Stimulated activated CD8-positive, alpha-beta memory T cell treated with anti-CD3 and anti-CD28 coated beads, Interleukin-12 subunit alpha, Interleukin-12 subunit beta, amount 100 ng/mL, for 24 hours (primary cell): ENCODE measurements around the gene FRAT2.
"Not testable (repeated sequence)": the region's sequence is repeated elsewhere in the genome, so short reads cannot be mapped to it uniquely, and the experiment has no call there.

ENCODE experiments used
- DNase-seq: peaks from one replicate; pipeline ENCODE4 v3.0.0-alpha.2; 2020; ENCODE audit errors: extremely low read depth

FRAT2 gene

GRCh38 chr10:97356318-97356914 is 21.9 kb upstream of the FRAT2 start:
- DNase-seq = no peak

GRCh38 chr10:97355571-97355975 is 21.0 kb upstream of the FRAT2 start:
- no peak for DNase-seq

DNA sequence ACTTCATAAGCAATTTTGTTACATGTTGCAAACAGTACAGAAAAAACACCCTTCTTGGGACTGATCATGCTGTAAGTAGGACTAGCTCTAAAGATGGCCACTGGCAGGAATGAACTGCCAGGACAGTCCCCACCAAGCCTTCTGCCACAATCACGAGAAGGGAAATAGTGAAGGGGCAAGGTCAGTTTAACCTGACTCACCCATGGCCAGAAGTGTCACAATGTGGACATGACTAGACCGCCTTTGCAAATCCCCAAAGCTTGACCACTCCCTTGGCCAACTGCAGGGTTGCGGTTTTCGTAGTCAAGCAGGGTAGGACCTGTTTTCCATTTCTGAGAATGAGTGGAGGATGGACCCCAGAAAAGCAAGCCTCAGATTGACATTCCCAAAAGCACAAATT is 19.4 kb upstream of the FRAT2 start:
- no peak for DNase-seq

DNA sequence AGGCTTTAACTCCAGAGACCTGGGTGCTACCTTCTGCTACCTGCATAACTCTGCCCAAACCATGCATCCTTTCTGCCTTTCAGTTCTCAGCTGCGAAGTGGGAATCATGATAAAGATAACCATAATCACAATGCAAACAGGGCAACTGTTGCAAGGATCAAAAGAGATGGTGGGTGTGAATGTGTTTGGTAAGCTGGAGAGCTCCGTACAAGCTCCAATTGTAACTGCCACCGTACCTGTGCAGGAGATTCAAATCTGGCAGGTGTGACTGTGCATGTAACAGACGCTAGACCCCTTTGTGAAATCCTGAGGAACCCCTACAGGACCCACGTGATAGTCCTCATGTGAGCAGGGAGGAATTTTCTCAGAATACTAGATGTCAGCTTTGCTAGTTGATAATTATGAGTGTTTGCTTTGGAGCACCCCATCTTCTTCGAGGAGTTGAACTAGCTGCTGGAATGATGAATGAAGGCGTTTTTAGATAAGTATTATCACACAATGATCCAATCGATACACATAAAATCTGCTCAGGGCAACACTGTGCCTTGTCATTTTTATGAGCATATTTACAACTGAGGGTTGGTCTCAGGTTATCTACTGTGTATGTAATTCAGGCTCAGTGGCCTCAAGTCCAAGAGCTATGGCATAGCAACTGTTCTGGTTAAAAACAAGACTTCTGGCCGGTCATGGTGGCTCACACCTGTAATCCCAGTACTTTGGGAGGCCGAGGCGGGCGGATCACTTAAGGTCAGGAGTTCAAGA is 15.4 kb upstream of the FRAT2 start:
- DNase-seq = no peak

GRCh38 chr10:97347317-97347716 is 12.8 kb upstream of the FRAT2 start:
- no peak for DNase-seq

GRCh38 chr10:97343664-97344063 is 9.1 kb upstream of the FRAT2 start:
- DNase-seq = not testable (repeated sequence)

- DNase-seq = no peak
Observed at GRCh38 chr10:97341416-97341815, 6.9 kb upstream of the FRAT2 start.

DNA sequence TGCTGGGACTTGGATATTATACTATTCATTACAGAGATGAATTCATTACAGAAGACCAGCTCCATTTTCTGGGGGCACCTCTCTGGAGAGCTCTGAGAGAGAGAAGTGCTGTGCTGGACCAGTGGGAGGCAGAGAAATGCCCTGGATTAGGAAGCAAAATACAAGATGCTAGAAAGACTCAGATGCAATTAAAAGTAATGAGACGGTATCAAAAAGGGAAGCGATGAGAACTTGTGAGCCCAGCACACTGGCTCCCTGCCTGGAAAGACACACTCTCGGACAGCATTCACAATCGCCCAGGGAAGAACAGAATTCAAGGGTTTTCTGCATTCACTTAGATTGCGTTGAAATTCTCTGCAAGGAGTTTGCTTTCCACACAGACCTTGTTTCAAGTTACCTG is 3.5 kb upstream of the FRAT2 start:
- no peak for DNase-seq

GRCh38 chr10:97336942-97337831 is 2.7 kb upstream of the FRAT2 start:
- no peak for DNase-seq

DNA sequence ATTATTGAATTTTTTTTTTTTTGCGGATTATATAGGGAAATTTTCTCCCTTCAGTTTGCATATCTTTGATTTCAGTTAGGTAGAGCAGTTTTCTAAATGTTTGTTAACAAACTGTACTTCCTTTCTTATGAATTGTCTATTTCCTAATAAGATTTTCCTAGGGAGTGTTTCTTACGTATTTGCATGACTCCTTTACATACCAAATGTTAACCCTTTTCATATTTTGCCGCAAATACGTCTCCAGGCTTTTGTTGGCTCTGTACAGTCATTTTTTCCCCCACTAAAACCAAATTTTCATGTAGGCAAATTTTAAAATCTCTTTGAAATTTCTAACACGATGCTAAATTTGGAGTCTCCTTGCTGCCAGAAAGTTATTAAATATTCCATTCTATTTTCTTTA is 1.9 kb upstream of the FRAT2 start:
- no peak for DNase-seq

GRCh38 chr10:97336006-97336405 is 1.5 kb upstream of the FRAT2 start:
- no peak for DNase-seq

- DNase-seq = no peak
Observed at GRCh38 chr10:97335188-97335619, 675 bp upstream of the FRAT2 start.

GRCh38 chr10:97333601-97334369 is 744 bp downstream of the FRAT2 start:
- DNase-seq = no peak

DNA sequence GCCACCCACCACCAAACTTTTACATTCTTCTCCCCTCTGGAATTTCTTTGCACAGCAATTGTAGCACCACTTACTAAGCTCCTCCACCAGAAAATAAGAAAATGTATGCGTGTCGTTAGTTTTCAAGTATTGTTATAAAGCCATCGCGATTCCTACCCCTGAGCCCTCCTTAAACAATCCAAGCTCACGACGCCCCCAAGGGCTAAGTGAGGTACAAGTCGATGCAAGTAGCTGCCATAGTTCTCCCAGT is 1.3 kb downstream of the FRAT2 start:
- no peak for DNase-seq

DNA sequence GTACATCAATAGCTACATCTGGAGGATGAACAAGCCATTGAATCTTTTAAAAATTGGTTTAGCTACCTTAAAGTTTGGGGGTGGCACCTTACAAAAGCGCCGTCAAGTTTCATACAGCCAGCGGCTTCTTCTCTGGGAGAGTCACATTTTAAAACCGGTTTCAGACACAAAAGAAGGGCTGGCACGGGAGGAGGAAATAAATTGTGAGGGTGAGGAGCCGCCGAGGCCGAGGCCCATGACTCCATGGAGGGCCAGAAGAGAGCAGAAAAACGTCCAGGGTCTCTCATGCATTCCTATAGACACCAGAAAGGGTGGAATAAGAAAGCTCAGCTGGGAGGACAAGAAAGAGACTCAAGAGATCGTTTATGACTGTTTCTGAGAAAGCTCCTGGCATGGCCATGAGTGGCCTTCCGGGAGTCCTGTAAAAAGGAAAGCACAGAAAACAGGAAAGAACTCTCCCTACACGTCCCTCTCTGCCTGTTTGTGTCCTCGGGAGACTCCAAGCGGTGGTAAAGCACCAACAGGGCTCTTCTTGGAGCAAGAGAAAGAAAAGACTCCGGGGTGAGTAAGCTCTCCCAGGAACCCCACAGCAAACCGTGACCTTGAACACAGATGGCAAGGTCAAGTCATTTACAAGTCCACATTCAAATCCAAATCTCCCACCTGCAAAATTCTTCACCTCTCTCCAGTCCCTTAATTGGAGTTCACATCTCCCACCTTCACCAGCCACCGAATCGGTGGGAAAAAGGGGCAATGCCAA is 1.8 kb downstream of the FRAT2 start:
- no peak for DNase-seq

DNA sequence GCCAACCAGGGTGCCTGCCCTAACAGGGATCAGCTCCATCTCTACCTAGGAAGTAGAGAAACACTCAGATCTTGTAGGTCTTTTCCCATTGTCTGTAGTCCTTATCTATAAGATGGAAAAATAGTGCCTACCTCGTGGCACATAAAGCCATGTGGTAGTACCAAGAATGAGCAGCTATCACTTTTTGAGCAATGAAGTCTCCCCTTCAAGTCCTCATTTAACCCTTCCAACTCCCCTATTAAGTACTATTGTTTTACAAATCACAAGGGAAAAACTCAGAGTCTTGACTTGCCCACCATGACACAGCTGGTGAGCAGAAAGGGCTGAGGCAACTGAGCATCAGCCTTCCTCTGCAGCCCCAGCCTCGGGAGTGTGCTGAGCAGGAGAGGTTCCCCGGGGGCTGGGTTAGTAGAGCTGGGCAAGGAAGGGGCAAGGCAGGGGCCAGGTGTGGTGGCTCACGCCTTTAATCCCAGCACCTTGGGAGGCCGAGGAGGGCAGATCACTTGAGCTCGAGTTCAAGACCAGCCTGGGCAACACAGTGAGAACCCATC is 3.3 kb downstream of the FRAT2 start:
- DNase-seq = no peak

- no peak for DNase-seq
Observed at GRCh38 chr10:97329766-97330165, 4.8 kb downstream of the FRAT2 start.

GRCh38 chr10:97328646-97329453 is 5.7 kb downstream of the FRAT2 start:
- no peak for DNase-seq

GRCh38 chr10:97327348-97328294 is 6.9 kb downstream of the FRAT2 start:
- DNase-seq = no peak
